Muscle layer of colon (tissue), 2 donors: ENCODE data around the gene MRPL52.
"Not testable (repeated sequence)": the region's sequence is repeated elsewhere in the genome, so short reads cannot be mapped to it uniquely, and the experiment has no call there.

ENCODE experiments used
- H3K27ac ChIP-seq: one replicate; pipeline ENCODE4 v1.7.0; 2013; ENCODE audit warnings: low read depth, mild to moderate bottlenecking, low read length, moderate library complexity
- H3K27me3 ChIP-seq, 2 donors: one replicate each; pipeline ENCODE4 v1.7.0; 2013; ENCODE audit warnings: low read length in 2 of 2, mild to moderate bottlenecking in 2 of 2; ENCODE audit not compliant: insufficient read depth in 2 of 2, control insufficient read depth in 1 of 2
- H3K36me3 ChIP-seq: one replicate; pipeline ENCODE4 v1.7.0; 2013; ENCODE audit warnings: mild to moderate bottlenecking, low read length; ENCODE audit not compliant: insufficient read depth
- H3K4me1 ChIP-seq: one replicate; pipeline ENCODE4 v1.7.0; 2013; ENCODE audit warnings: mild to moderate bottlenecking, low read length; ENCODE audit not compliant: insufficient read depth
- H3K4me3 ChIP-seq, 2 donors: one replicate each; pipeline ENCODE4 v1.7.0; 2013; ENCODE audit warnings: low read length in 2 of 2, low read depth in 1 of 2, mild to moderate bottlenecking in 1 of 2, moderate library complexity in 1 of 2
- H3K9ac ChIP-seq: one replicate; pipeline ENCODE4 v1.7.0; 2013; ENCODE audit warnings: low read length
- H3K9me3 ChIP-seq: one replicate; pipeline ENCODE4 v1.7.0; 2013; ENCODE audit warnings: mild to moderate bottlenecking, low read length
- donor health status: abdominal sarcoma.
- donor health status: Adenocarcinoma of cecum.

MRPL52 gene

DNA sequence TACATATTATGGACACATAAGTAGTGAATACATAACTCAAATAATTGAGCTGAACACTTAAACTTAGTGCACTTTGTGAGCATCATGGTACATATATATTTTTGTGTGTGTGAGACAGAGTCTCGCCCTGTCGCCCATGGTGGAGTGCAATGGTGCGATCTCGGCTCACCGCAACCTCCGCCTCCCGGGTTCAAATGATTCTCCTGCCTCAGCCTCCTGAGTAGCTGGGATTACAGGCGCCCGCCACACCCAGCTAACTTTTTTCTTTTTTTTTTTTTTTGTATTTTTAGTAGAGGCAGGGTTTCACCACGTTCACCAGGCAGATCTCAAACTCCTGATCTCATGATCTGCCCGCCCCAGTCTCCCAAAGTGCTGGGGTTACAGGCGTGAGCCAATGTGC is 22.5 kb downstream of the MRPL52 start:
- H3K9me3 ChIP-seq, H3K27me3 ChIP-seq, H3K36me3 ChIP-seq, H3K4me3 ChIP-seq, H3K9ac ChIP-seq: not testable (repeated sequence)
- H3K27ac ChIP-seq: peak overlapping the region; percentile 66
- H3K4me1 ChIP-seq: peaks cover 53% of the 10 kb centered on the region

- Histone ChIP-seq H3K4me1 (peaks cover 52% of the 10 kb centered on the region), H3K9ac (no peak overlapping the region), H3K36me3 (no peaks in the 10 kb centered on the region), H3K4me3 (peak overlapping the region in 1 of 2 donors; percentile 60), H3K9me3 (no peaks in the 10 kb centered on the region), H3K27ac (peak overlapping the region; percentile 66), H3K27me3 (no peaks in the 10 kb centered on the region)
Observed at GRCh38 chr14:22852599-22852939, 22.9 kb downstream of the MRPL52 start.

- Histone ChIP-seq H3K4me1 (peaks cover 46% of the 10 kb centered on the region), H3K9me3 (no peaks in the 10 kb centered on the region), H3K36me3 (no peaks in the 10 kb centered on the region), H3K27me3 (no peaks in the 10 kb centered on the region), H3K4me3 (peak overlapping the region; percentile 40 to 60), H3K27ac (peak overlapping the region; percentile 66), H3K9ac (peak overlapping the region; percentile 68)
Observed at GRCh38 chr14:22852940-22853767, 23.5 kb downstream of the MRPL52 start.

DNA sequence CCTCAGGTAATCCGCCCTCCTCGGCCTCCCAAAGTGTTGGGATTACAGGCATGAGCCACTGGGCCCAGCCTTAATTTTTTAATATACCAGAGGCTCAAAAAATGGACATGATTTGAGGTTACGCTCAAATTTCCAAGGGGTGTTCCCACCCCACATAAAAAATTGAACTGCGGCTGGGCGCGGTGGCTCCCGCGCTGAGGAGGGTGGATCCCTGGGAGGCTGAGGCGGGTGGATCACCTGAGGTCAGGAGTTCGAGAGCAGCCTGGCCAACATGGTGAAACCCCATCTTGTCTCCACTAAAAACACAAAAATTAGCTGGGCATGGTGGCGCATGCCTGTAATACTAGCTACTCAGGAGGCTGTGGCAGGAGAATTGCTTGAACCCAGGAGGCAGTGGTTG is 24.6 kb downstream of the MRPL52 start:
- H3K27ac ChIP-seq, H3K36me3 ChIP-seq, H3K9me3 ChIP-seq, H3K9ac ChIP-seq, H3K4me3 ChIP-seq, H3K27me3 ChIP-seq: not testable (repeated sequence)
- peaks cover 35% of the 10 kb centered on the region for H3K4me1 ChIP-seq

GRCh38 chr14:22854963-22855724 is 25.5 kb downstream of the MRPL52 start:
- no peak overlapping the region for H3K27ac ChIP-seq
- H3K27me3 ChIP-seq: no peaks in the 10 kb centered on the region
- no peak overlapping the region for H3K9ac ChIP-seq
- H3K4me1 ChIP-seq: peaks cover 26% of the 10 kb centered on the region
- H3K9me3 ChIP-seq: no peaks in the 10 kb centered on the region
- no peak overlapping the region for H3K4me3 ChIP-seq
- H3K36me3 ChIP-seq: no peaks in the 10 kb centered on the region

DNA sequence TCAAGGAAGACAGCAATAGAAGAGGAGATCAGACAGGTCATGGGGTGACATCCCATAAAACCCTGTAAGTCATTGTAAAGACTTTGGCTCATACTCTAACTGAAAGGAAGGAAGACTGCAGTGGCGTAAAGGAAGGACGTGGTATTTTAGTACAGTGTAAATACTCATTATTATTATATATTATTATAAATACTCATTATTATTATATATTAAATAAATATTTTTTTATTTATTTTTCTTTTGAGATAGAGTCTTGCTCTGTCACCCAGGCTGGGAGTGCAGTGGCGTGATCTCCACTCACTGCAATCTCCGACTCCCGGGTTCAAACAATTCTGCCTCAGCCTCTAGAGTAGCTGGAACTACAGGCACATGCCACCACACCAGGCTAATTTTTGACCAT is 26.7 kb downstream of the MRPL52 start:
- Histone ChIP-seq H3K27ac (no peak overlapping the region), H3K4me1 (peaks cover 13% of the 10 kb centered on the region), H3K27me3 (no peaks in the 10 kb centered on the region), H3K9ac (no peak overlapping the region), H3K4me3 (no peak overlapping the region), H3K36me3 (no peaks in the 10 kb centered on the region), H3K9me3 (no peaks in the 10 kb centered on the region)

DNA sequence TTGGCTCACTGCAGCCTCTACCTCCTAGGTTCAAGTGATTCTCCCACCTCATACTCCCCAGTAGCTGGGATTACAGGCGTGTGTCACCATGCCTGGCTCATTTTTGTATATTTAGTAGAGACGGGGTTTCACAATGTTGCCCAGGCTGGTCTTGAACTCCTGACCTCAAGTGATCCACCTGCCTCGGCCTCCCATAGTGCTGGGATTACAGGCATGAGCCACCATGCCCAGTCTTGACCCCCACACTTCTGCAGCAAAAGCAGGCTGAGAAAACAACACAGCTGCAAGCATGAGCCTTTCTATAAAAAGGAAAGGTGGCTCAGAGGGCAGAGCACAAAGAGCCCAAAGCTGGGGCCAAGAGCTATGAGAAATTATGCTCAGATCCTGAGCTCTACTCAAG is 30.7 kb downstream of the MRPL52 start:
- H3K4me1 ChIP-seq, H3K4me3 ChIP-seq, H3K27me3 ChIP-seq, H3K9ac ChIP-seq, H3K36me3 ChIP-seq, H3K9me3 ChIP-seq, H3K27ac ChIP-seq: not testable (repeated sequence)

GRCh38 chr14:22861651-22862050 is 32.0 kb downstream of the MRPL52 start:
- Histone ChIP-seq H3K9ac (no peak overlapping the region), H3K4me3 (no peak overlapping the region), H3K9me3 (no peaks in the 10 kb centered on the region), H3K27me3 (no peaks in the 10 kb centered on the region), H3K27ac (no peak overlapping the region), H3K36me3 (no peaks in the 10 kb centered on the region), H3K4me1 (no peaks in the 10 kb centered on the region)

DNA sequence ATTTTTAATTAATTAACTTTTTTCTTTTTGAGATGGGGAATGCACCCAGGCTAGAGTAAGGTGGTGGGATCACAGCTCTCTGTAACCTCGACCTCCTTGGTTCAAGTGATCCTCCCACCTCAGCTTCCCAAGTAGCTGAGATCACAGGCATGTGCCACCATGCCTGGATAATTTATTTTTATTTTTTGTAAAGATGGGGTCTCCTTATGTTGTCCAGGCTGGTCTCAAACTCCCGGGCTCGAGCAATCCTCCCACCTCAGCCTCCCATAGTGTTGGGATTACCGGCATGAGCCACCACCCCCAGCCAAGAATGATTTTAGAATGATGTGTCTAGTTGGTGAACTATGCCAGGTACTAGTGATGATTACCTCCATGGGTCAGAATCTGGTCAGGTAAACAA is 35.3 kb downstream of the MRPL52 start:
- H3K4me1 ChIP-seq: no peaks in the 10 kb centered on the region
- H3K27me3 ChIP-seq: no peaks in the 10 kb centered on the region
- H3K27ac ChIP-seq: no peak overlapping the region
- H3K9me3 ChIP-seq: no peaks in the 10 kb centered on the region
- H3K4me3 ChIP-seq: no peak overlapping the region
- no peak overlapping the region for H3K9ac ChIP-seq
- no peaks in the 10 kb centered on the region for H3K36me3 ChIP-seq

DNA sequence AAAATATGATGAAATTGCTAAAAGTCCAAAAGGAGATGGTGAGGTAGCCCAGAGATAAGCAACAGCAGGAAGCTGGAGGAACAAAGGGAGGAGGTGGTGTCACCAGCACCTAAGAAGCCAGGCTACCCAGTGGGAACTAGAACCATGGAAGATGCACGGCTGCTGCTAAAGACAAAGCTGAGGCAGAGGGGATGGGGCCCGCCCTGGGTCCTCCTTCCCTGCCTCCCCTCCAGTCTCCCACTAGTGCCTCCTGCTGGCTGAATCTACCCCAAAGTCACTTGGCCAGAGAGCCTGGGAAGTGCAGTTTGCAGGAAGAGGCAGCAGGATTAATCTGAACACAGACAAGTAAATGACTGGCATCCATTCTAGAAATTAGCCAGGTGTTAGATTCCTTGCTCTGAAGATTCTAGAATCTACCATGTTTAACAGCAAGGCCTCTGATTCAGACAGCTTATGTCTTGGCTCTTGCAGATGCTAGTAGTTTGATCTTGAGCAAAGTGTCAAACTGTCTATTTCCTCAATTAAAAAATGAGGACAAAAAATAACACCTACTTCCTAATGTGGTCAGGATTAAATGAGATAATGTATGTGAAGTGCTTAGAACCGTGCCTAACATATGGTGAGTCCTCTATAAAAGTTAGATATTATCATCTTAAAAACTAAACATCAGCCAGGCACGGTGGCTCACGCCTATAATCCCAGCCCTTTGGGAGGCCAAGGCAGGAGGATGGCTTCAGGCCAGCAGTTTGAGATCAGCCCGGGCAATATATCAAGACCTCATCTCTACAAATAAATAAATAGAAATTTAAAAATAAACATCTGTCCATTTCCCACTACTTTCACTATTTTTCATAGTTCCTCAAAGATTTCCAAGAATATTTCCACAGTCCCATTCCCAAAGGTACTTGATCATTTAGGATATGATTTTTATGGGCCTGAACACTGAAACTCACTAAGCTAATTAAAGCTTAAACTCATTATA is 36.0 kb downstream of the MRPL52 start:
- Histone ChIP-seq H3K27ac (no peak overlapping the region), H3K9ac (no peak overlapping the region), H3K4me3 (no peak overlapping the region), H3K4me1 (peaks cover 7% of the 10 kb centered on the region), H3K27me3 (no peaks in the 10 kb centered on the region), H3K9me3 (no peaks in the 10 kb centered on the region), H3K36me3 (no peaks in the 10 kb centered on the region)

DNA sequence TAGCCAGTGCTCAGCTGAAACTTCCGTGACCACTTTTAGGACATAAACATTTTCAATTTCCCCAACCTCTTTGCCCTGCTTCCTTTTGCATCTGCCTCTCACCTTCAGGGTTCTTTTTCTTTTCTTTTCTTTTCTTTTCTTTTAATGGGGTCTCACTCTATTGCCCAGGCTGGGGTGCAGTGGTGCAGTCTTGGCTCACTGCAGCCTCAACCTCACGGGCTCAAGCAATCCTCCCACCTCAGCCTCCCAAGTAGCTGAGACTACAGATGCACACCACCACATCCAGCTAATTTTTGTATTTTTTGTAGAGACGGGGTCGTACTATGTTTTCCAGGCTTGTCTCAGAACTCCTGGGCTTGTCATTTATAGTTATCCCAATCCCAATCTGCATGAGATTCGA is 37.2 kb downstream of the MRPL52 start:
- Histone ChIP-seq H3K9ac (no peak overlapping the region), H3K4me1 (peaks cover 10% of the 10 kb centered on the region), H3K27me3 (no peaks in the 10 kb centered on the region), H3K9me3 (no peaks in the 10 kb centered on the region), H3K27ac (no peak overlapping the region), H3K4me3 (no peak overlapping the region), H3K36me3 (no peaks in the 10 kb centered on the region)
